Measurements from ENCODE around the gene PDE7B. TPM values are rescaled to one million over a fixed set of nuclear protein-coding genes. Genes with fewer than 3 reads are reported as not detected.

Gene PDE7B
- total and polyA plus RNA-seq, 9 of the 15 experiments (the other 6 are each of a cell fraction or from before 2014, with no cell fraction given): 0.01 TPM; not detected in 8

GRCh38 chr6:136147342-136147741 lies 295.8 kb downstream of the PDE7B start (continued):
- TF ChIP-seq ZBTB40 (IDR thresholded peaks at IDR 0.05): no peak
- no peak for TF ChIP-seq ZBTB40 (CRISPR knock-in tag; IDR thresholded peaks at IDR 0.05)
- TF ChIP-seq ZC3H11A (IDR thresholded peaks at IDR 0.05; ENCODE audit: low read depth, low read length): no peak
- TF ChIP-seq ZNF592 (IDR thresholded peaks at IDR 0.05): no peak
- no peak for TF ChIP-seq SRSF3 (IDR thresholded peaks at IDR 0.05; ENCODE audit: insufficient read depth, low read length)
- no peak for TF ChIP-seq MITF (IDR thresholded peaks at IDR 0.05)
- TF ChIP-seq ZNF23 (CRISPR knock-in tag; IDR thresholded peaks at IDR 0.05): no peak
